HL-60 (cell line): ENCODE measurements around the gene SPON1.

Source experiments
- DNase-seq, 2 experiments: peaks; one replicate each; pipeline ENCODE4 v3.0.0-alpha.2; 2010 to 2020; ENCODE audit warnings: low read depth in 1 of 2, low spot score in 1 of 2
- H3K27ac ChIP-seq: fragments of 250-450 bp; sonication (Bioruptor Pico); replicated peaks from 2 replicates; pipeline ENCODE4 v1.5.1; 2020; ENCODE audit warnings: mild to moderate bottlenecking, moderate library complexity
- H3K27me3 ChIP-seq: fragments of 250-450 bp; sonication (Bioruptor Pico); 2 replicates; pipeline ENCODE4 v1.5.1; 2021; ENCODE audit warnings: mild to moderate bottlenecking, moderate library complexity; ENCODE audit not compliant: insufficient read depth, poor library complexity, severe bottlenecking
- H3K4me3 ChIP-seq: replicated peaks from 2 replicates; pipeline ENCODE4 v1.5.1; 2011; ENCODE audit warnings: mild to moderate bottlenecking, control low read depth, low read length; ENCODE audit not compliant: insufficient read depth
- GABPA ChIP-seq: IDR thresholded peaks from 2 replicates; pipeline ENCODE4 v1.6.1; 2012; ENCODE audit warnings: low read depth
- POLR2AphosphoS5 ChIP-seq: IDR thresholded peaks from 2 replicates; pipeline ENCODE4 v1.6.1; 2012; ENCODE audit warnings: low read depth
- SPI1 ChIP-seq: IDR thresholded peaks from 2 replicates; pipeline ENCODE4 v1.6.1; 2012; ENCODE audit warnings: low read depth, mild to moderate bottlenecking, borderline replicate concordance
- TF ChIP-seq, protein P1 (sequence below): IDR thresholded peaks from one replicate; pipeline ENCODE4 v1.5.1; 2011; ENCODE audit warnings: low read length, control low read depth, inconsistent platforms; ENCODE audit not compliant: insufficient read depth
- TF ChIP-seq, protein P2 (sequence below): IDR thresholded peaks from 2 replicates; pipeline ENCODE4 v1.6.1; 2012; ENCODE audit warnings: low read depth; ENCODE audit not compliant: insufficient replicate concordance

Gene SPON1

DNA sequence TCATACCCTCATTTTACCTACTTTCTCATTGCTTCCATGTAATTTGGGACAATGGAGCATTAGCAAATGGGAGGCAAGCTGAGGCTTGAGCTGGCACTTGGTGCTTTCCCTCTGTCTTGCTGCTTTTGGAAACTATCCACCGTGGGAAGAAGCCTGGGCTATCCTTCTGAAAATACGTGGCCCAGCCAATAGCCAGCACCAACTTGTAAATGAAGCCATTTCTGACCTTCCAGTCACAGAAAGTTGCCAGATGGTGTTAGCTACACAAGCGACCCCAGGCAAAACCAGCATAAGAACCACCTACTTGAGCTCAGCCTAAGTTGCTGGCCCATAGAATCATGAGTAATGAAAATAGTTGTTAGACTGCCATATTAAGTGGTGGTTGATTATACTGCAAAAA is 18.5 kb upstream of the SPON1 start:
- peaks cover 2% of the 10 kb centered on the region for H3K27me3 ChIP-seq
- TF ChIP-seq GABPA (no peak), SPI1 (no peak), POLR2AphosphoS5 (no peak)
- TF ChIP-seq, protein P1, sequence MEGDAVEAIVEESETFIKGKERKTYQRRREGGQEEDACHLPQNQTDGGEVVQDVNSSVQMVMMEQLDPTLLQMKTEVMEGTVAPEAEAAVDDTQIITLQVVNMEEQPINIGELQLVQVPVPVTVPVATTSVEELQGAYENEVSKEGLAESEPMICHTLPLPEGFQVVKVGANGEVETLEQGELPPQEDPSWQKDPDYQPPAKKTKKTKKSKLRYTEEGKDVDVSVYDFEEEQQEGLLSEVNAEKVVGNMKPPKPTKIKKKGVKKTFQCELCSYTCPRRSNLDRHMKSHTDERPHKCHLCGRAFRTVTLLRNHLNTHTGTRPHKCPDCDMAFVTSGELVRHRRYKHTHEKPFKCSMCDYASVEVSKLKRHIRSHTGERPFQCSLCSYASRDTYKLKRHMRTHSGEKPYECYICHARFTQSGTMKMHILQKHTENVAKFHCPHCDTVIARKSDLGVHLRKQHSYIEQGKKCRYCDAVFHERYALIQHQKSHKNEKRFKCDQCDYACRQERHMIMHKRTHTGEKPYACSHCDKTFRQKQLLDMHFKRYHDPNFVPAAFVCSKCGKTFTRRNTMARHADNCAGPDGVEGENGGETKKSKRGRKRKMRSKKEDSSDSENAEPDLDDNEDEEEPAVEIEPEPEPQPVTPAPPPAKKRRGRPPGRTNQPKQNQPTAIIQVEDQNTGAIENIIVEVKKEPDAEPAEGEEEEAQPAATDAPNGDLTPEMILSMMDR = no peak
- TF ChIP-seq, protein P2, sequence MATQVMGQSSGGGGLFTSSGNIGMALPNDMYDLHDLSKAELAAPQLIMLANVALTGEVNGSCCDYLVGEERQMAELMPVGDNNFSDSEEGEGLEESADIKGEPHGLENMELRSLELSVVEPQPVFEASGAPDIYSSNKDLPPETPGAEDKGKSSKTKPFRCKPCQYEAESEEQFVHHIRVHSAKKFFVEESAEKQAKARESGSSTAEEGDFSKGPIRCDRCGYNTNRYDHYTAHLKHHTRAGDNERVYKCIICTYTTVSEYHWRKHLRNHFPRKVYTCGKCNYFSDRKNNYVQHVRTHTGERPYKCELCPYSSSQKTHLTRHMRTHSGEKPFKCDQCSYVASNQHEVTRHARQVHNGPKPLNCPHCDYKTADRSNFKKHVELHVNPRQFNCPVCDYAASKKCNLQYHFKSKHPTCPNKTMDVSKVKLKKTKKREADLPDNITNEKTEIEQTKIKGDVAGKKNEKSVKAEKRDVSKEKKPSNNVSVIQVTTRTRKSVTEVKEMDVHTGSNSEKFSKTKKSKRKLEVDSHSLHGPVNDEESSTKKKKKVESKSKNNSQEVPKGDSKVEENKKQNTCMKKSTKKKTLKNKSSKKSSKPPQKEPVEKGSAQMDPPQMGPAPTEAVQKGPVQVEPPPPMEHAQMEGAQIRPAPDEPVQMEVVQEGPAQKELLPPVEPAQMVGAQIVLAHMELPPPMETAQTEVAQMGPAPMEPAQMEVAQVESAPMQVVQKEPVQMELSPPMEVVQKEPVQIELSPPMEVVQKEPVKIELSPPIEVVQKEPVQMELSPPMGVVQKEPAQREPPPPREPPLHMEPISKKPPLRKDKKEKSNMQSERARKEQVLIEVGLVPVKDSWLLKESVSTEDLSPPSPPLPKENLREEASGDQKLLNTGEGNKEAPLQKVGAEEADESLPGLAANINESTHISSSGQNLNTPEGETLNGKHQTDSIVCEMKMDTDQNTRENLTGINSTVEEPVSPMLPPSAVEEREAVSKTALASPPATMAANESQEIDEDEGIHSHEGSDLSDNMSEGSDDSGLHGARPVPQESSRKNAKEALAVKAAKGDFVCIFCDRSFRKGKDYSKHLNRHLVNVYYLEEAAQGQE = no peak
- no peak overlapping the region for H3K27ac ChIP-seq
- no peak for DNase-seq
- H3K4me3 ChIP-seq = no peak overlapping the region

GRCh38 chr11:13944911-13945425 is 17.6 kb upstream of the SPON1 start:
- Histone ChIP-seq H3K4me3 (no peak overlapping the region), H3K27me3 (peaks cover 2% of the 10 kb centered on the region), H3K27ac (no peak overlapping the region)
- TF ChIP-seq, protein P1 = no peak
- TF ChIP-seq POLR2AphosphoS5 = no peak
- TF ChIP-seq, protein P2 = no peak
- no peak for DNase-seq

GRCh38 chr11:13947379-13947778 is 15.1 kb upstream of the SPON1 start:
- no peak for TF ChIP-seq POLR2AphosphoS5
- TF ChIP-seq GABPA = no peak
- TF ChIP-seq, protein P2 = no peak
- TF ChIP-seq SPI1 = no peak
- TF ChIP-seq, protein P1 = no peak
- DNase-seq = no peak
- no peak overlapping the region for H3K27ac ChIP-seq

More at GRCh38 chr11:13947379-13947778, 15.1 kb upstream of the SPON1 start:
- no peak overlapping the region for H3K4me3 ChIP-seq
- H3K27me3 ChIP-seq = peaks cover 2% of the 10 kb centered on the region
